HL-60/S4 treated with retinoic acid at 250 ng/mL for 4 days and 3 days (cell line): ENCODE data around the gene KREMEN1.

Experiments
- in situ Hi-C: fragments of 300-500 bp; cut with MboI; formaldehyde crosslinking; loops from 2 replicates; pipeline ENCODE4 v1.7.0; 2022; ENCODE audit warnings: low sequenced_read_pairs

KREMEN1 gene

GRCh38 chr22:29172216-29172615 lies 99.4 kb downstream of the KREMEN1 start:
- in situ Hi-C loops, result no loop called here

GRCh38 chr22:29175312-29175835 lies 102.5 kb downstream of the KREMEN1 start:
- in situ Hi-C loops, result no loop called here

GRCh38 chr22:29183971-29184848 lies 111.4 kb downstream of the KREMEN1 start:
- in situ Hi-C loops, result no loop called here

GRCh38 chr22:29184849-29185490 lies 112.1 kb downstream of the KREMEN1 start:
- in situ Hi-C loops, result no loop called here

GRCh38 chr22:29186302-29186701 lies 113.5 kb downstream of the KREMEN1 start:
- in situ Hi-C loops, result no loop called here

- in situ Hi-C loops, result no loop called here
Measured at GRCh38 chr22:29187831-29188230, 115.0 kb downstream of the KREMEN1 start.

GRCh38 chr22:29190051-29190450 lies 117.2 kb downstream of the KREMEN1 start:
- in situ Hi-C loops, result no loop called here

- in situ Hi-C loops, result no loop called here
Measured at GRCh38 chr22:29190918-29191317, 118.1 kb downstream of the KREMEN1 start.

GRCh38 chr22:29193021-29193420 lies 120.2 kb downstream of the KREMEN1 start:
- in situ Hi-C loops, result no loop called here

GRCh38 chr22:29194184-29194583 lies 121.3 kb downstream of the KREMEN1 start:
- in situ Hi-C loops, result no loop called here

- in situ Hi-C loops, result no loop called here
Measured at GRCh38 chr22:29195118-29195963, 122.5 kb downstream of the KREMEN1 start.

GRCh38 chr22:29195964-29196666 lies 123.3 kb downstream of the KREMEN1 start:
- in situ Hi-C loops, result no loop called here

- in situ Hi-C loops, result no loop called here
Measured at GRCh38 chr22:29197096-29197495, 124.3 kb downstream of the KREMEN1 start.

GRCh38 chr22:29198240-29198639 lies 125.4 kb downstream of the KREMEN1 start:
- in situ Hi-C loops, result no loop called here

GRCh38 chr22:29199702-29200400 lies 127.0 kb downstream of the KREMEN1 start:
- in situ Hi-C loops, result no loop called here

- in situ Hi-C loops, result no loop called here
Measured at GRCh38 chr22:29200901-29201300, 128.1 kb downstream of the KREMEN1 start.

GRCh38 chr22:29201782-29202181 lies 128.9 kb downstream of the KREMEN1 start:
- in situ Hi-C loops, result no loop called here

- in situ Hi-C loops, result no loop called here
Measured at GRCh38 chr22:29202212-29203192, 129.7 kb downstream of the KREMEN1 start.
